CD14-positive monocyte (primary cell): ENCODE results near the gene COQ2. TPM values are rescaled to one million over a fixed set of nuclear protein-coding genes. Genes with fewer than 3 reads are reported as not detected.

Experiments
- DNase-seq, 3 donors: peaks; one replicate each; pipeline ENCODE4 v3.0.0-alpha.2; 2011 to 2022
- H2AFZ ChIP-seq: 2 replicates; pipeline ENCODE4 v1.6.0; 2012; ENCODE audit warnings: mild to moderate bottlenecking, low read depth, low read length, inconsistent platforms; ENCODE audit not compliant: insufficient read depth, poor library complexity, severe bottlenecking
- H3K27ac ChIP-seq, 2 donors: 1 replicate in 1 of 2; 2 replicates in 1 of 2; pipeline ENCODE4 v1.5.1; 2012 to 2013; ENCODE audit warnings: low read length in 2 of 2, control low read depth in 1 of 2, inconsistent platforms in 1 of 2, low read depth in 1 of 2, mild to moderate bottlenecking in 1 of 2
- H3K27me3 ChIP-seq, 2 donors: one replicate each; pipeline versions ENCODE4 v1.6.0 to v1.6.1; 2011 to 2013; ENCODE audit warnings: low read length in 2 of 2; ENCODE audit not compliant: control insufficient read depth in 2 of 2, insufficient read depth in 2 of 2
- H3K36me3 ChIP-seq, 2 donors: replicated peaks in 1 of 2; 1 replicate in 1 of 2; 2 replicates in 1 of 2; pipeline versions ENCODE4 v1.5.1 to v1.6.1; 2012 to 2013; ENCODE audit warnings: low read length in 2 of 2, control low read depth in 1 of 2, inconsistent platforms in 1 of 2, mild to moderate bottlenecking in 1 of 2; ENCODE audit not compliant: insufficient read depth in 2 of 2, control insufficient read depth in 1 of 2
- H3K4me1 ChIP-seq, 2 donors: 1 replicate in 1 of 2; 2 replicates in 1 of 2; pipeline versions ENCODE4 v1.5.1 to v1.6.1; 2012 to 2013; ENCODE audit warnings: low read length in 2 of 2, control low read depth in 1 of 2, inconsistent platforms in 1 of 2, mild to moderate bottlenecking in 1 of 2, moderate library complexity in 1 of 2; ENCODE audit not compliant: insufficient read depth in 2 of 2, control insufficient read depth in 1 of 2
- H3K4me2 ChIP-seq: replicated peaks from 2 replicates; pipeline ENCODE3; 2012; ENCODE audit warnings: low read length, moderate library complexity, mild to moderate bottlenecking; ENCODE audit not compliant: poor library complexity, severe bottlenecking; ENCODE audit errors: extremely low read depth
- H3K4me3 ChIP-seq, 3 experiments: fragments of 200-600 bp in 1 of 3; sonication (generic) in 1 of 3; replicated peaks in 1 of 3; 1 replicate in 2 of 3; 2 replicates in 1 of 3; pipeline ENCODE4 v1.5.1; 2011 to 2013; ENCODE audit warnings: low read length in 3 of 3, mild to moderate bottlenecking in 3 of 3, control low read depth in 2 of 3, low read depth in 2 of 3, inconsistent platforms in 1 of 3, moderate library complexity in 1 of 3
- H3K79me2 ChIP-seq: 2 replicates; pipeline ENCODE4 v1.6.0; 2012; ENCODE audit warnings: mild to moderate bottlenecking, control low read depth, inconsistent platforms, low read length, moderate library complexity; ENCODE audit not compliant: insufficient read depth
- H3K9ac ChIP-seq: 2 replicates; pipeline ENCODE4 v1.6.0; 2017; ENCODE audit warnings: low read length, mild to moderate bottlenecking; ENCODE audit not compliant: insufficient read depth, poor library complexity, severe bottlenecking
- H3K9me3 ChIP-seq, 2 donors: replicated peaks in 1 of 2; 1 replicate in 1 of 2; 2 replicates in 1 of 2; pipeline versions ENCODE4 v1.5.1 to v1.6.1; 2012 to 2013; ENCODE audit warnings: low read length in 2 of 2, control low read depth in 1 of 2; ENCODE audit not compliant: control insufficient read depth in 1 of 2, insufficient read depth in 1 of 2
- H4K20me1 ChIP-seq: 2 replicates; pipeline ENCODE4 v1.6.0; 2012; ENCODE audit warnings: mild to moderate bottlenecking, low read length, control low read depth, moderate library complexity; ENCODE audit not compliant: insufficient read depth
- H3K27ac Mint-ChIP-seq, 7 donors: one replicate each; pipeline ENCODE4 v1.8.0; 2020; ENCODE audit warnings: mild to moderate bottlenecking in 7 of 7, mixed read lengths in 7 of 7, moderate library complexity in 6 of 7, inconsistent platforms in 2 of 7
- H3K27me3 Mint-ChIP-seq, 3 donors: one replicate each; pipeline ENCODE4 v1.8.0; 2021 to 2022; ENCODE audit warnings: low read depth in 3 of 3, mild to moderate bottlenecking in 3 of 3, mixed read lengths in 3 of 3, moderate library complexity in 3 of 3, inconsistent platforms in 1 of 3
- H3K36me3 Mint-ChIP-seq, 2 donors: one replicate each; pipeline ENCODE4 v1.8.0; 2020; ENCODE audit warnings: mixed read lengths in 2 of 2, inconsistent platforms in 1 of 2, mild to moderate bottlenecking in 1 of 2
- H3K4me1 Mint-ChIP-seq: one replicate; pipeline ENCODE4 v1.8.0; 2020; ENCODE audit warnings: mild to moderate bottlenecking, mixed read lengths
- H3K4me3 Mint-ChIP-seq, 2 donors: one replicate each; pipeline ENCODE4 v1.8.0; 2020; ENCODE audit warnings: mild to moderate bottlenecking in 2 of 2, mixed read lengths in 2 of 2, moderate library complexity in 1 of 2
- H3K9me3 Mint-ChIP-seq, 7 donors: one replicate each; pipeline ENCODE4 v1.8.0; 2020 to 2022; ENCODE audit warnings: mixed read lengths in 7 of 7, mild to moderate bottlenecking in 6 of 7, moderate library complexity in 6 of 7, inconsistent platforms in 2 of 7
- CTCF ChIP-seq: fragments of 200-600 bp; IDR thresholded peaks from one replicate; pipeline ENCODE4 v1.8.0; 2022; ENCODE audit warnings: antibody characterized with exemption, mild to moderate bottlenecking
- WGBS: methylation state at CpG from one replicate; pipeline ENCODE4 v1.1.5; 2013; ENCODE audit warnings: missing lambda C conversion rate; ENCODE audit not compliant: insufficient coverage; 5-methylcytosine and 5-hydroxymethylcytosine counted together
- intact Hi-C, 2 donors: fragments of 100-400 bp; cut with micrococcal nuclease; formaldehyde crosslinking; loops; one replicate each; pipeline versions ENCODE4 v1.15.0 to v1.15.1; 2023
- polyA plus RNA-seq, 3 donors: library from polyadenylated mRNA; depleted of rRNA in 1 of 3; unstranded in 2 of 3; stranded (reverse) in 1 of 3; fragments of 300-500 nt in 2 of 3; fragments of >200 nt in 1 of 3; fragmentation: Illumina TruSeq in 2 of 3; gene quantifications; 1 replicate in 2 of 3; 2 replicates in 1 of 3; pipeline ENCODE4 v1.2.3, GENCODE V29; 2012 to 2021

The COQ2 gene
- polyA plus RNA-seq, 3 donors = 14.7 to 48.6 (median 40.7) TPM

GRCh38 chr4:83272900-83273299 is 11.7 kb downstream of the COQ2 start:
- no peak for TF ChIP-seq CTCF
- H3K9me3 ChIP-seq = no peaks in the 10 kb centered on the region
- H3K27me3 Mint-ChIP-seq = no peaks in the 10 kb centered on the region
- peaks cover 32% of the 10 kb centered on the region for H3K79me2 ChIP-seq
- H3K4me2 ChIP-seq = no peak overlapping the region
- DNase-seq = peak in 2 of 3 donors; percentile 38 to 48
- H3K4me3 ChIP-seq = no peak overlapping the region
- no peaks in the 10 kb centered on the region for H3K9me3 Mint-ChIP-seq
- WGBS = no CpG with 5 or more reads among the region's 5 CpGs
- no peak overlapping the region for H2AFZ ChIP-seq
- intact Hi-C loops = no loop called here
- H3K4me1 ChIP-seq = peaks cover 0 to 12% of the 10 kb centered on the region in 2 donors
- H3K4me1 Mint-ChIP-seq = peaks cover 19% of the 10 kb centered on the region
- no peak overlapping the region for H3K9ac ChIP-seq
- peaks cover 63 to 93% of the 10 kb centered on the region in 2 donors for H3K36me3 ChIP-seq
- H3K36me3 Mint-ChIP-seq = peaks cover 74 to 91% of the 10 kb centered on the region in 2 donors
- H4K20me1 ChIP-seq = no peaks in the 10 kb centered on the region
- peak overlapping the region in 5 of 7 donors; percentile 28 to 67 (median 43) for H3K27ac Mint-ChIP-seq
- H3K4me3 Mint-ChIP-seq = no peak overlapping the region
- H3K27ac ChIP-seq = peak overlapping the region in 1 of 2 donors; percentile 9
- no peaks in the 10 kb centered on the region for H3K27me3 ChIP-seq

- Mint-ChIP-seq H3K9me3 (no peaks in the 10 kb centered on the region), H3K4me1 (peaks cover 23% of the 10 kb centered on the region)
- no peak overlapping the region for H3K27ac ChIP-seq
Observed at GRCh38 chr4:83269256-83269655, 15.3 kb downstream of the COQ2 start.

More at GRCh38 chr4:83269256-83269655, 15.3 kb downstream of the COQ2 start:
- H3K9ac ChIP-seq = no peak overlapping the region
- H2AFZ ChIP-seq = no peak overlapping the region
- no peaks in the 10 kb centered on the region for H4K20me1 ChIP-seq
- H3K4me3 ChIP-seq = no peak overlapping the region
- no peak overlapping the region for H3K4me2 ChIP-seq
- Mint-ChIP-seq H3K4me3 (no peak overlapping the region), H3K36me3 (peaks cover 66 to 88% of the 10 kb centered on the region in 2 donors), H3K27ac (no peak overlapping the region), H3K27me3 (no peaks in the 10 kb centered on the region)
- TF ChIP-seq CTCF = no peak
- H3K36me3 ChIP-seq = peaks cover 64 to 93% of the 10 kb centered on the region in 2 donors
- H3K27me3 ChIP-seq = no peaks in the 10 kb centered on the region
- no peak for DNase-seq
- intact Hi-C loops = no loop called here
- H3K79me2 ChIP-seq = peaks cover 10% of the 10 kb centered on the region
- no peaks in the 10 kb centered on the region for H3K9me3 ChIP-seq
- peaks cover 10 to 26% of the 10 kb centered on the region in 2 donors for H3K4me1 ChIP-seq
- no CpG with 5 or more reads among the region's 1 CpG for WGBS
